ENCODE data around the gene U2AF1L4.
"Not testable (repeated sequence)": the region's sequence is repeated elsewhere in the genome, so short reads cannot be mapped to it uniquely, and the experiment has no call there.

Gene U2AF1L4

GRCh38 chr19:35774274-35775045 is 29.2 kb upstream of the U2AF1L4 start:
- Mint-ChIP-seq H3K4me1 (ENCODE audit: low read depth) (peaks cover 25% of the 10 kb centered on the region), H3K9me3 (no peaks in the 10 kb centered on the region), H3K27me3 (peaks cover 2% of the 10 kb centered on the region), H3K4me3 (peak overlapping the region; percentile 77), H3K27ac (peak overlapping the region; percentile 77), H3K36me3 (ENCODE audit: low read depth) (peaks cover 10% of the 10 kb centered on the region)
- intact Hi-C loops (cut with micrococcal nuclease) = no loop called here

DNA sequence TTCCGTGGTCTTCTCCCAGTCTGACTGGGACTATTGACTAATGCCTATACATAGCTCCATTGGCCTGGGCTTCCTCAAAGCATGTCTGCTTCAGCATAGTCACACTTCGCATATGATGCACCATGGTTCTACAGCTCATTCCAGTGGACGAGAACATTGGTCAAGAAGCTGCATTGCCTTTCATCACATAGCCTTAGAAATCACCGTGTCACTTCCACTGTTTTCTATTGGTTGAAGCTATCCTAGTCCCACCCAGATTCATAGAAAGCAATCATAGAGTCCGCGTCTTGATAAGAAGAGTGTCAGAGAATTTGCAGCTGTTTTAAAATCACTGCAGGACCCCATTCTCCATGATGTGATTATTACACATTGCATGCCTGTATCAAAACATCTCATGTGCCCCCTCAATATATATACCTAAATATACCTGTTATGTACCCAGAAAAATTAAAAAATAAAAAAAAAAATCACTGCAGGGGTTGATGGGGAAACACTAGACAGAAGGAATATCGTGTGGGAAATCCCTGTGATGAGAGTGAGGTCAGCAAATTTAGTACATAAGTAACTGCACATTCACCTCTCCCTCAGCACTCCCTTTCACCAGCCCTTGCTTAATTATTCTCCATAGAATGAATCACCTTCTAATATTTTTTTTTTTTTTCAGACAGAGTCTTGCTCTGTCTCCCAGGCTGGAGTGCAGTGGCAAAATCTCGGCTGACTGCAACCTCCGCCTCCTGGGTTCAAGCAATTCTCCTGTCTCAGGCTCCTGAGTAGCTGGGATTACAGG is 28.0 kb upstream of the U2AF1L4 start:
- no peaks in the 10 kb centered on the region for H3K9me3 Mint-ChIP-seq
- intact Hi-C loops (cut with micrococcal nuclease) = no loop called here
- H3K27me3 Mint-ChIP-seq = peaks cover 2% of the 10 kb centered on the region
- H3K36me3 Mint-ChIP-seq (ENCODE audit: low read depth) = peaks cover 17% of the 10 kb centered on the region
- H3K4me1 Mint-ChIP-seq (ENCODE audit: low read depth) = peaks cover 25% of the 10 kb centered on the region
- H3K27ac Mint-ChIP-seq = no peak overlapping the region
- no peak overlapping the region for H3K4me3 Mint-ChIP-seq

GRCh38 chr19:35772362-35772761 is 27.1 kb upstream of the U2AF1L4 start:
- H3K27ac Mint-ChIP-seq; intact Hi-C loops (cut with micrococcal nuclease); H3K27me3 Mint-ChIP-seq; H3K9me3 Mint-ChIP-seq; H3K4me3 Mint-ChIP-seq: not testable (repeated sequence)
- Mint-ChIP-seq H3K4me1 (ENCODE audit: low read depth) (peaks cover 25% of the 10 kb centered on the region), H3K36me3 (ENCODE audit: low read depth) (peaks cover 26% of the 10 kb centered on the region)

- Mint-ChIP-seq H3K4me1 (ENCODE audit: low read depth) (no peaks in the 10 kb centered on the region), H3K9me3 (no peaks in the 10 kb centered on the region), H3K27ac (no peak overlapping the region), H3K27me3 (no peaks in the 10 kb centered on the region), H3K4me3 (no peak overlapping the region), H3K36me3 (ENCODE audit: low read depth) (peaks cover 68% of the 10 kb centered on the region)
- intact Hi-C loops (cut with micrococcal nuclease) = no loop called here
These were observed 22.8 kb upstream of the U2AF1L4 start for GRCh38 chr19:35768082-35768421.

DNA sequence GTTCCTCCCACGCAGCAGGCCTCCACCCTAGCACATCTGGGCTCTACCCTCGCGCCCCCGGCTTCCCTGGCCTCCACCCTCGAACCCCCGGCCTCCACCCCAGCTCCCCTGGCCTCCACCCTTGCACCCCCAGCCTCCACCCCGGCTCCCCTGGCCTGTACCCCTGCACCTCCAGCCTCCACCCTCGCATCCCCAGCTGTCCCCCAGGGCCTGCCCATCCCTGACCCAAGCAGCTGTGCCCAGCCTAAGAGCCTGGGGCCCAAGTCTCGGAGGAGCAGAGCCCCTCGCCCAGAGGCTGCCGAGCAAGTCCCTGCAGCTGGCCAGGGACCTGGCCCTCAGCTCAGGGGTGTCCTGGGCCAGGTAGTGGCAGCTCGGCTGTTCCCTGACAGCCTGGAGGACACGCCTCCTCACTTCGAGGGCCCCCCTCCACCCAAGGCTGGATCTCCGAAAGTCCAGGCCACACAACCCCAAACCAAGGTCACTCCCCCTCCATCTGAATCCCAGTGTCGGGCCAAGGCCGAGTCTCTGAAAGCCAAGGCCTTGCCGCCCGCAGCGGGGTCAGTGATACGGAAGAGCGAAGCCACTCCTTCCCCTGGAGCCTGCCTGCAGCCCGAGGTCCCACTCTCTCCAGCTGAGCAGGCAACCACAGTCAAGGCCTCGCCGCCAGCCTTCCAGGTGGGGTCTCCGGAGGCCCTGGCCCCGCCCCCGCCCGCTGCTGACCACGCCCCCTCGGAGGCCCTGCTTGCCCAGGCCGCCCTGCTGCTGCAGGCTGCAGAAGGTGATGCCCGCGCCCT is 22.3 kb upstream of the U2AF1L4 start:
- Mint-ChIP-seq H3K27me3 (no peaks in the 10 kb centered on the region), H3K9me3 (no peaks in the 10 kb centered on the region), H3K27ac (no peak overlapping the region), H3K4me3 (no peak overlapping the region), H3K4me1 (ENCODE audit: low read depth) (no peaks in the 10 kb centered on the region), H3K36me3 (ENCODE audit: low read depth) (peaks cover 72% of the 10 kb centered on the region)
- intact Hi-C loops (cut with micrococcal nuclease) = no loop called here

DNA sequence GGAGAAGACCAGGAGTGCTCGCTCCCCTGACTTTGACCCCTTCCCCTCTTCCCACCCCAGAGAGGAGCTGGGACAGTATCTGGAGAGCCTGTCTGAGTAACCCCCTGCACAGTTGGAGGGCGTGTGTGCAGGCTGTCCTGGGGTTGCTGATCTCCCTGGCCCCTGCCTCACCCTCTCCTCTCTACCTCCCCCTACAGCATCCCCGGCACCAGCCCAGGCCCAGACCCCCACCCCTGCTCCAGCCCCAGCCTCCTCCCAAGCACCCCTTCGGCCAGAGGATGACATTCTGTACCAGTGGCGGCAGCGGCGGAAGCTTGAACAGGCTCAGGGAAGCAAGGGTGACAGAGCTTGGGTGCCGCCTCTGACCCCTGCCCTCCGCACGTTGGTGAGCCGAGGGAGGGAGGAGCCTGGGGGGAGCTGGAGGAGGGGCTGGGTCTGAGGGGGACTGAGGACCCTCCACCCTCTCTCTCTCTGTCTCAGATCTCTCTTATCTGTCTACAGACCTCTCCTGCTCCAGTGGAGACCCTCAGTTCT is 21.4 kb upstream of the U2AF1L4 start:
- Mint-ChIP-seq H3K4me3 (no peak overlapping the region), H3K27me3 (no peaks in the 10 kb centered on the region), H3K9me3 (no peaks in the 10 kb centered on the region), H3K4me1 (ENCODE audit: low read depth) (no peaks in the 10 kb centered on the region), H3K27ac (no peak overlapping the region), H3K36me3 (ENCODE audit: low read depth) (peaks cover 80% of the 10 kb centered on the region)
- intact Hi-C loops (cut with micrococcal nuclease) = no loop called here

GRCh38 chr19:35764432-35765315 is 19.5 kb upstream of the U2AF1L4 start:
- H3K27ac Mint-ChIP-seq = no peak overlapping the region
- H3K4me1 Mint-ChIP-seq (ENCODE audit: low read depth) = peaks cover 2% of the 10 kb centered on the region
- no peaks in the 10 kb centered on the region for H3K27me3 Mint-ChIP-seq
- H3K4me3 Mint-ChIP-seq = no peak overlapping the region
- no peaks in the 10 kb centered on the region for H3K9me3 Mint-ChIP-seq
- intact Hi-C loops (cut with micrococcal nuclease) = no loop called here
- peaks cover 94% of the 10 kb centered on the region for H3K36me3 Mint-ChIP-seq (ENCODE audit: low read depth)

- Mint-ChIP-seq H3K27me3 (peaks cover 14% of the 10 kb centered on the region), H3K27ac (no peak overlapping the region), H3K36me3 (ENCODE audit: low read depth) (peaks cover 76% of the 10 kb centered on the region), H3K4me3 (no peak overlapping the region), H3K9me3 (no peaks in the 10 kb centered on the region), H3K4me1 (ENCODE audit: low read depth) (peaks cover 33% of the 10 kb centered on the region)
- intact Hi-C loops (cut with micrococcal nuclease) = no loop called here
These were observed 15.6 kb upstream of the U2AF1L4 start for GRCh38 chr19:35760711-35761349.

GRCh38 chr19:35759697-35760096 is 14.5 kb upstream of the U2AF1L4 start:
- H3K27ac Mint-ChIP-seq = peak overlapping the region; percentile 88
- H3K9me3 Mint-ChIP-seq = no peaks in the 10 kb centered on the region
- intact Hi-C loops (cut with micrococcal nuclease) = no loop called here
- H3K36me3 Mint-ChIP-seq (ENCODE audit: low read depth) = peaks cover 76% of the 10 kb centered on the region
- peaks cover 24% of the 10 kb centered on the region for H3K27me3 Mint-ChIP-seq
- H3K4me3 Mint-ChIP-seq = no peak overlapping the region
- peaks cover 41% of the 10 kb centered on the region for H3K4me1 Mint-ChIP-seq (ENCODE audit: low read depth)

- peaks cover 76% of the 10 kb centered on the region for H3K36me3 Mint-ChIP-seq (ENCODE audit: low read depth)
- no peaks in the 10 kb centered on the region for H3K9me3 Mint-ChIP-seq
- H3K4me1 Mint-ChIP-seq (ENCODE audit: low read depth) = peaks cover 44% of the 10 kb centered on the region
- peak within 1 kb of the TSS; percentile 91 for H3K4me3 Mint-ChIP-seq
- peak within 1 kb of the TSS; percentile 88 for H3K27ac Mint-ChIP-seq
- peaks cover 30% of the 10 kb centered on the region for H3K27me3 Mint-ChIP-seq
- intact Hi-C loops (cut with micrococcal nuclease) = loop anchor here (1.0 kb wide), 1 partner anchor 10 kb away; the partner anchor contains the start of gene LIN37
These were observed 12.8 kb upstream of the U2AF1L4 start, which contains the start of gene PROSER3 for GRCh38 chr19:35757749-35758608. Gene PROSER3 (plus strand): TSS chr19:35758176. CDS start chr19:35758216, 40 bp downstream.

- no peaks in the 10 kb centered on the region for H3K9me3 Mint-ChIP-seq
- H3K27me3 Mint-ChIP-seq = peaks cover 30% of the 10 kb centered on the region
- H3K36me3 Mint-ChIP-seq (ENCODE audit: low read depth) = peaks cover 77% of the 10 kb centered on the region
- peaks cover 45% of the 10 kb centered on the region for H3K4me1 Mint-ChIP-seq (ENCODE audit: low read depth)
- intact Hi-C loops (cut with micrococcal nuclease) = no loop called here
- H3K4me3 Mint-ChIP-seq = peak overlapping the region; percentile 91
- H3K27ac Mint-ChIP-seq = peak overlapping the region; percentile 88
These were observed 12.1 kb upstream of the U2AF1L4 start for GRCh38 chr19:35757231-35757748.
